ENCODE data around the gene KTN1.

DNA sequence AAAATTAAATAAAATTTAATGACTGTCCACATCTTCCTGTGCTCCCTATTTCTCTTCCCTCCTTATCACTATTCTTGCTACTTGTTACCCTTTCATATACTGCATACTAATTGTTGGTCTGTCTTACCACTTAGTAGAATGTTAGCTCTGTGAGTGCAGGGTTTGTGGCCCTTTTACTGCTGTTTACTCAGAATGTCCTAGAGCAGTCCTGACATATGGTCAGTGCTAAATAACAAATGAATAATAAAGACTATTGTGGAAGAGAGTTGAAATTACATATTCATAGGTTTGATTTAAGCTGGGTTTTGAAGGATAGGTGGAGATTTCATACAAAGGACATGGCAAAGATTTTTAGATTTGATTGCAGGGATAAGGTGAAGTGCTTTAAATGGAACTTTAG lies 24.5 kb downstream of the KTN1 start:
- TF ChIP-seq, protein P1, sequence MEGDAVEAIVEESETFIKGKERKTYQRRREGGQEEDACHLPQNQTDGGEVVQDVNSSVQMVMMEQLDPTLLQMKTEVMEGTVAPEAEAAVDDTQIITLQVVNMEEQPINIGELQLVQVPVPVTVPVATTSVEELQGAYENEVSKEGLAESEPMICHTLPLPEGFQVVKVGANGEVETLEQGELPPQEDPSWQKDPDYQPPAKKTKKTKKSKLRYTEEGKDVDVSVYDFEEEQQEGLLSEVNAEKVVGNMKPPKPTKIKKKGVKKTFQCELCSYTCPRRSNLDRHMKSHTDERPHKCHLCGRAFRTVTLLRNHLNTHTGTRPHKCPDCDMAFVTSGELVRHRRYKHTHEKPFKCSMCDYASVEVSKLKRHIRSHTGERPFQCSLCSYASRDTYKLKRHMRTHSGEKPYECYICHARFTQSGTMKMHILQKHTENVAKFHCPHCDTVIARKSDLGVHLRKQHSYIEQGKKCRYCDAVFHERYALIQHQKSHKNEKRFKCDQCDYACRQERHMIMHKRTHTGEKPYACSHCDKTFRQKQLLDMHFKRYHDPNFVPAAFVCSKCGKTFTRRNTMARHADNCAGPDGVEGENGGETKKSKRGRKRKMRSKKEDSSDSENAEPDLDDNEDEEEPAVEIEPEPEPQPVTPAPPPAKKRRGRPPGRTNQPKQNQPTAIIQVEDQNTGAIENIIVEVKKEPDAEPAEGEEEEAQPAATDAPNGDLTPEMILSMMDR (IDR thresholded peaks at IDR 0.05; ENCODE audit: insufficient read depth, low read length, poor library complexity, severe bottlenecking), result no peak
- no peak for TF ChIP-seq EZH2phosphoT487 (conservative IDR thresholded peaks at IDR 0.05; ENCODE audit: low read length)
